Stimulated activated CD4-positive, alpha-beta T cell treated with anti-CD3 and anti-CD28 coated beads, Interleukin-4, amount 100 ng/mL, for 48 hours (primary cell): ENCODE data around the gene PHYHIPL.

Experiments used
- DNase-seq, 2 donors: peaks; one replicate each; pipeline ENCODE4 v3.0.0-alpha.2; 2020; ENCODE audit warnings: low read depth in 2 of 2

Gene PHYHIPL

GRCh38 chr10:59290448-59290847 lies 114.0 kb downstream of the PHYHIPL start:
- no peak for DNase-seq
